Activated CD8-positive, alpha-beta memory T cell treated with anti-CD3 and anti-CD28 coated beads, Interleukin-2, amount 10 ng/mL, durations not matched to agents 7 days and 5 days (primary cell): ENCODE results near the gene KLHL12. TPM values are rescaled to one million over a fixed set of nuclear protein-coding genes. Genes with fewer than 3 reads are reported as not detected.

Experiments
- ATAC-seq: fragments of 150-1000 bp; cut with Tn5 transposase; one replicate; pipeline ENCODE4 v1.10.0; 2021; ENCODE audit warnings: moderate library complexity
- CTCF ChIA-PET: fragments of 350-600 bp; sonication (Branson Sonifier 250); formaldehyde crosslinking; loops from one replicate; lab custom pipeline; 2021; ENCODE audit warnings: antibody characterized with exemption; lab: Charles Lee
- DNase-seq: peaks from one replicate; pipeline ENCODE4 v3.0.0-alpha.2; 2020
- H3K27ac Mint-ChIP-seq: one replicate; pipeline ENCODE4 v1.8.0; 2021; ENCODE audit warnings: mild to moderate bottlenecking, mixed read lengths
- H3K27me3 Mint-ChIP-seq: one replicate; pipeline ENCODE4 v1.8.0; 2021; ENCODE audit warnings: mixed read lengths
- H3K36me3 Mint-ChIP-seq: one replicate; pipeline ENCODE4 v1.8.0; 2021; ENCODE audit warnings: mild to moderate bottlenecking, mixed read lengths
- H3K4me1 Mint-ChIP-seq: one replicate; pipeline ENCODE4 v1.8.0; 2021; ENCODE audit warnings: mixed read lengths
- H3K4me3 Mint-ChIP-seq: one replicate; pipeline ENCODE4 v1.8.0; 2021; ENCODE audit warnings: mild to moderate bottlenecking, moderate library complexity, mixed read lengths
- H3K9me3 Mint-ChIP-seq: one replicate; pipeline ENCODE4 v1.8.0; 2022; ENCODE audit warnings: low read depth, mixed read lengths
- total RNA-seq, 2 experiments: library from RNA; stranded (reverse); gene quantifications; one replicate each; pipeline ENCODE4 v1.2.3, GENCODE V29; 2021

The KLHL12 gene
- total RNA-seq, 2 experiments from 2014 or later = 30.8 to 32.7 TPM

DNA sequence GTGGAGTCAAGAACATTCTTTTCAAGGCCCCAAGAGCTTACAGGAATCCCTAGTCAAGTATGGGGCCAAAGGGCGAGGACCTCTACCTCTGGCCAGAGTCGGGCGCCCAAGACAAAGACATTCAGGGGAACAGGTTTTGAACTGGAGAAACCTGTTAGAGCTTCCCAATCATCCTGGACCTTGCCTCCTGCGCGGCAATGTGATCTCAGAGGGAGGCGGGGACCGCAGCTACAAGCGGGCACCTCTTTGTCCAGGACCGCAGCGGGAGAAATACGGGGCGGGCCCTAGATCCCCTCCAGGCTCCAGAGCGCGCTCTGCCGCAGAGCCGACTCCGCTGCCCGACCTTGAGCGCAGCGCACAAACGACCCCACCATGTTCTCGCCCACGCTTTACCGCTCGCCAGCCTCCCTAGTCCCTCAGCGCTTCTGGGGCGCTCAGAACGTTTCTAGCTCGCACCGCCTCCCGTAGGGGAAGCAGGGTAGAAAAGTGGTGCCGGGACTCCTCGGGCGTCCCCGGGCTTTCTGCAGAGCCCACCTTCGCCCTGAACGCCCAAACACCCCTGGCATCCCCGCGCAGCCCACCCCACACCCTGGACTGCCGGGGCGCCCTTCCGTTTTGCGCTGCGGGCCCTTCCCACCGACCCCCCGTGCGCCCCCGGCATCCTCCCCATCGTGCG is 66.2 kb downstream of the KLHL12 start:
- CTCF ChIA-PET = interaction anchor here (0.8 to 1.0 kb wide), 3 partner anchors 14 to 138 kb away, joined by 3 read pairs; no protein-coding TSS in a partner anchor
- ATAC-seq (peak; percentile 62), DNase-seq (peak; percentile 57)
- H3K27me3 Mint-ChIP-seq = peaks cover 60% of the 10 kb centered on the region
- peak overlapping the region; percentile 75 for H3K4me3 Mint-ChIP-seq
- H3K4me1 Mint-ChIP-seq = peaks cover 8% of the 10 kb centered on the region
- H3K9me3 Mint-ChIP-seq = no peaks in the 10 kb centered on the region
- H3K27ac Mint-ChIP-seq = no peak overlapping the region
- H3K36me3 Mint-ChIP-seq = no peaks in the 10 kb centered on the region

- CTCF ChIA-PET = interaction anchor here (1.0 to 1.5 kb wide), 2 partner anchors 108 to 139 kb away, joined by 3 read pairs; no protein-coding TSS in a partner anchor
- H3K36me3 Mint-ChIP-seq = no peaks in the 10 kb centered on the region
- no peaks in the 10 kb centered on the region for H3K9me3 Mint-ChIP-seq
- no peak for DNase-seq
- H3K27me3 Mint-ChIP-seq = peaks cover 41% of the 10 kb centered on the region
- ATAC-seq = no peak
- peaks cover 8% of the 10 kb centered on the region for H3K4me1 Mint-ChIP-seq
- H3K4me3 Mint-ChIP-seq = no peak overlapping the region
- no peak overlapping the region for H3K27ac Mint-ChIP-seq
Observed at GRCh38 chr1:202858789-202859414, 68.1 kb downstream of the KLHL12 start.

DNA sequence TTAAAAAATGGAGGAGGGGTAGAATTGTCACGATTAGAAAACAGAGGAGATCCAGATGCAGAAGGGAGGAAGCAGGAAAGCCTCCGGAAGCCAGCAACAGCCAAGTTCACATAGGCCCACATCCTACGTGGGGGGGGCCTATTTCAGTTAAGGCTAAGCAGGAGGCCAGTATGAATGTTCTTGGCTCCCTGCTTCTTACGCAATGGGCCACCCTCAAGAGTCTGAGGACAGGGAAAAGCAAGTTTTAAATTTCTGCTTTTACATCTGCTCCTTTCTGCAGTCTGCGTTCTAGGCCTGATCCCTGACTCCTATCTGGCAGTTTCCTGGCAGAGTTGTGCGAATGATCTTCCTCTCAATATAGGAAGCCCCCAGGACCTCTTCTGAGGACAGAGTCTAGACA is 68.7 kb downstream of the KLHL12 start:
- no peak overlapping the region for H3K4me3 Mint-ChIP-seq
- DNase-seq = no peak
- CTCF ChIA-PET = interaction anchor here (1.0 to 1.5 kb wide), 2 partner anchors 107 to 138 kb away, joined by 3 read pairs; no protein-coding TSS in a partner anchor

GRCh38 chr1:202857136-202857610 is 69.9 kb downstream of the KLHL12 start:
- H3K27ac Mint-ChIP-seq = no peak overlapping the region
- no peak overlapping the region for H3K4me3 Mint-ChIP-seq

More for the DNA sequence above, 68.7 kb downstream of the KLHL12 start:
- no peak overlapping the region for H3K27ac Mint-ChIP-seq
- H3K36me3 Mint-ChIP-seq = no peaks in the 10 kb centered on the region
- peaks cover 8% of the 10 kb centered on the region for H3K4me1 Mint-ChIP-seq
- no peak for ATAC-seq
- no peaks in the 10 kb centered on the region for H3K9me3 Mint-ChIP-seq
- H3K27me3 Mint-ChIP-seq = peaks cover 36% of the 10 kb centered on the region

DNA sequence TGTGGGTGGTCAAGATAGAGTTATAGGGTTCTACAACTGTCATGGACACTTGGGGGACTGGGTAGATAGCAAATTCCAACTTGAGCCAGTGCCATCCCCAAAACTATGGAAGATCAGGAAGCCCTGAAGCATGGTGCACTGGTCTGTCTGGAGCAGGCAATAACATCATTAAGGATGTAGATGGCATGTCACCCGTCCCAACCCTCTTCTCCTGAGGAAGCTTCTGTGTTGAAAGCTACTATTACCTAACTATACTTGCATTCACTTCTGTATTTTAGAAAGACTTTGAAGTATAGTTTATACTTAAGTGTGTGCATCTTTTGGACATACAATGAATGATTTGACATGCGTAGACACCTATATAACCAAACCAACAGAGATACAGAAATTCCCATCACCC is 71.0 kb downstream of the KLHL12 start:
- no peak for DNase-seq
- Mint-ChIP-seq H3K27ac (no peak overlapping the region), H3K4me3 (no peak overlapping the region), H3K4me1 (peaks cover 5% of the 10 kb centered on the region), H3K36me3 (no peaks in the 10 kb centered on the region), H3K9me3 (no peaks in the 10 kb centered on the region), H3K27me3 (peaks cover 15% of the 10 kb centered on the region)
- CTCF ChIA-PET = no interaction called here
- no peak for ATAC-seq

More at GRCh38 chr1:202857136-202857610, 69.9 kb downstream of the KLHL12 start:
- Mint-ChIP-seq H3K27me3 (peaks cover 25% of the 10 kb centered on the region), H3K9me3 (no peaks in the 10 kb centered on the region), H3K36me3 (no peaks in the 10 kb centered on the region), H3K4me1 (peaks cover 10% of the 10 kb centered on the region)
- CTCF ChIA-PET = no interaction called here
- ATAC-seq (no peak), DNase-seq (no peak)

- CTCF ChIA-PET = interaction anchor here (1.1 kb wide), 1 partner anchor 52 kb away, joined by 3 read pairs; no protein-coding TSS in a partner anchor
- Mint-ChIP-seq H3K4me1 (peaks cover 5% of the 10 kb centered on the region), H3K9me3 (no peaks in the 10 kb centered on the region), H3K4me3 (no peak overlapping the region), H3K27ac (no peak overlapping the region), H3K36me3 (no peaks in the 10 kb centered on the region), H3K27me3 (peaks cover 6% of the 10 kb centered on the region)
- ATAC-seq (no peak), DNase-seq (no peak)
Observed at GRCh38 chr1:202854787-202855186, 72.2 kb downstream of the KLHL12 start.

DNA sequence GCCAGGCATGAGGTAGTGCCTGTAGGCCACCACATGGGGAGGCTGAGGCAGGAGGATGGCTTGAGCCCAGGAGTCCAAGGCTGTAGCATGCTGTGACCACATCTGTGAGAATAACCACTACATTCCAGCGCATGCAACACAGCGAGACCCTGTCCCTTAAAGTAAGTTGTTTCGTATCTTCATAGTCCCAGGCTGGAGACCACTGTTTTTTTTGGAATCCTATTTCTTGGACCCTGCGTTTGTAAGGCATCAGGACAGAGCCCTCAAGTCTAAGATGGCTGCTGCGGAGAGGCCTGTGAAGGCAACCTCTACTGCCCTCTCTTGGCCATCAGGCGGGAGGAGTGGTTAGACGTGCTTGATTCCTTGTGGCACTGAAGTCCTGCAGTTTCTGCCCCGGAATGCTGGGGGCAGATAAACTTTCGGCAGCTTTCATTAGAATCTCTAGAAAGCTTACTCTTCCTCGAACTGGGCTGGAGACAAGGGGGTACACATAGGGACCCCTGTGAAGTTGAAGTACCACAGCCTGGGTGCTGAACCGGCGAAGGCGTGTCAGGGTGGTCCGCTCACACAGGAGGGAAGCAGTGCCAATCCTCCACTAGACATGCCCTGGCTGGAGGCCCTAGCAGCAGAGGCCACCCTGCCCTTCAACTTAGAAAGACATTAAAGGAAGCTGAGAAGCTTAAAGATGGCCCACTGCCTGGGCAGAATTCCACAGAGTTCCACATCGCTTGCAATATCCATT is 74.7 kb downstream of the KLHL12 start:
- H3K4me1 Mint-ChIP-seq = peaks cover 12% of the 10 kb centered on the region
- ATAC-seq (peak; percentile 91), DNase-seq (peak; percentile 70)
- H3K27ac Mint-ChIP-seq = no peak overlapping the region
- CTCF ChIA-PET = interaction anchor here (0.5 to 5.7 kb wide), 13 partner anchors 11 to 156 kb away, joined by 3 to 26 read pairs (median 4); no protein-coding TSS in a partner anchor
- H3K4me3 Mint-ChIP-seq = no peak overlapping the region
- H3K36me3 Mint-ChIP-seq = no peaks in the 10 kb centered on the region
- no peaks in the 10 kb centered on the region for H3K27me3 Mint-ChIP-seq
- H3K9me3 Mint-ChIP-seq = no peaks in the 10 kb centered on the region

DNA sequence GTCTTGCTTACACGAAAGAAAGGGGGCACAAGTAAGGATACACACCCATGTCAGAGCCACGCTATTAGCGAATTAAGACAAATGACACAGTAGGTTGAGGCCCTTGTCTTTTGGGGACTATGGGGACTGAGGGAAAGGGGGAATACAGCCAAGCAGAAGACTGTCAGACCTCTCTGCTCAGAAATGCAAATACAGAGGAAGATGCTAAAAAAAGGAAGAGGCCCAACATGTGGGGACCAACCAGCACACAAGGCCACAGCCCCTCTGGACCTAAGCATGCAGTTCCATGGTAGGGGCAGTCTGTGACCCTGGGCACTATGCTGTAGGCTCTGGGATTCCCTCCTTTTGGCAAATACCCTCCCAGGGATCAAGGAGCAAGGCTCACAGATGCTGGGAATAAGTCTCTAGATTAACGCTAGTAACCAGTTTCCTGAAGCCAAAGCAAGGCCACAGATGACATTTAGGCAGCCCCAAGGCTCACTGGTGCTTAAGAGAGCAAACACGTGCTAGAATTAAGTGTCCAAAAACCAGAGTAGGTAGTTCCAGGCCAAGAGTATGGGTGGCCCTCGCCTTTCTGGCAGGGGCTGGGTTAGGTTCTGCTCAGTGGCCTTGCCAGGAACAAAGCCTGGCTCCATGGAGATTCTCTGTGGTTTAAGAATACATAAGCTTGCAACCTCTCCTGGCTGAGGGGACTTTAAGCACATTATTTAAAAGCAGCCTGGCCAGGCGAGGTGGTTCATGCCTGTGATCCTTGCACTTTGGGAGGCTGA is 76.3 kb downstream of the KLHL12 start:
- CTCF ChIA-PET = interaction anchor here (0.8 to 5.7 kb wide), 6 partner anchors 9 to 154 kb away, joined by 3 to 26 read pairs (median 3); no protein-coding TSS in a partner anchor
- peaks cover 12% of the 10 kb centered on the region for H3K4me1 Mint-ChIP-seq

DNA sequence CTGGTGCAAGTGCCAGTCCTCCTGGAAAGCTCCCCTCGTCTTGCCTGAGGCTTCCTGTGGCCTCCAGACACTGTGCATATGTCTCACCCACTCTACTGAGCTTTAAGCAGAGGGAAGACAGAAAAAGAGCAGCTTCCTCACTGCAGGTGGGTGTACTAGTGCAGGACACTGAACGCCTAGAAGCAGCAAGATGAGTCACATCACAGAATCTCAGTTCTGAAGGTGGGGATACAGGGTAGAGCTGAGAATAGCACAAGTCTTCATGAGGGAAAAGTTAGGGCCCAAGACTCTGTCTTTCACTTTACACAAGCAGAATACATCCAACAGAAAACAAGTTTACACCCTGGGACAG is 78.9 kb downstream of the KLHL12 start:
- H3K27ac Mint-ChIP-seq = no peak overlapping the region
- no peaks in the 10 kb centered on the region for H3K9me3 Mint-ChIP-seq
- no peaks in the 10 kb centered on the region for H3K36me3 Mint-ChIP-seq
- H3K4me3 Mint-ChIP-seq = no peak overlapping the region
- no peak for DNase-seq
- CTCF ChIA-PET = no interaction called here
- peaks cover 12% of the 10 kb centered on the region for H3K4me1 Mint-ChIP-seq
- ATAC-seq = no peak
- H3K27me3 Mint-ChIP-seq = no peaks in the 10 kb centered on the region

More for the DNA sequence above, 76.3 kb downstream of the KLHL12 start:
- H3K27me3 Mint-ChIP-seq = no peaks in the 10 kb centered on the region
- H3K36me3 Mint-ChIP-seq = no peaks in the 10 kb centered on the region
- DNase-seq (no peak), ATAC-seq (no peak)
- no peak overlapping the region for H3K27ac Mint-ChIP-seq
- H3K9me3 Mint-ChIP-seq = no peaks in the 10 kb centered on the region
- H3K4me3 Mint-ChIP-seq = no peak overlapping the region

- DNase-seq (no peak), ATAC-seq (no peak)
- Mint-ChIP-seq H3K4me1 (peaks cover 6% of the 10 kb centered on the region), H3K36me3 (no peaks in the 10 kb centered on the region), H3K9me3 (no peaks in the 10 kb centered on the region), H3K4me3 (no peak overlapping the region), H3K27ac (no peak overlapping the region), H3K27me3 (no peaks in the 10 kb centered on the region)
- CTCF ChIA-PET = interaction anchor here (0.6 to 0.8 kb wide), 2 partner anchors 15 to 154 kb away, joined by 3 to 4 read pairs; no protein-coding TSS in a partner anchor
Observed at GRCh38 chr1:202844935-202845334, 82.1 kb downstream of the KLHL12 start.

GRCh38 chr1:202844259-202844658 is 82.8 kb downstream of the KLHL12 start:
- Mint-ChIP-seq H3K4me1 (peaks cover 6% of the 10 kb centered on the region), H3K27me3 (no peaks in the 10 kb centered on the region), H3K27ac (no peak overlapping the region), H3K9me3 (no peaks in the 10 kb centered on the region), H3K36me3 (no peaks in the 10 kb centered on the region), H3K4me3 (no peak overlapping the region)
- DNase-seq = no peak
- ATAC-seq = no peak
- CTCF ChIA-PET = no interaction called here

DNA sequence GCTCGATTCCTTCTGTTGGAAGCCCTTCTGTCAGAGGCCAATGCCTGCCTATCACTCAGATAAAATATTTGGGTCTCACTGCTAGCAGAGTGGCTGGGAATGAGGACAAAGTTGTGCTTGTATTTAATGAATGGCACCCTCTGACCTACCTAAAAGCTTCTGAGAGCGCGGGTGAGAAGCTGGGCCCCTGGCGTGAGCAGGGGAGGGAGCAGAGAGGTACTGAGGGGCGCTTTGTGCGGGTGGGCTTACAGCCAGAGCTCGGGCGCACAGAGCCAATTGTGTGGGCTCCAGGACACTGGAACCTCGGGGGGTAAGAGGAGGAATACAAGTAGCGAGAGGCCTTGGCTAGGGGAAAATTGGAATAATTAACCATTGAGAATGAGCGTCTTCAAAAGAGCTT is 84.0 kb downstream of the KLHL12 start:
- H3K27me3 Mint-ChIP-seq = no peaks in the 10 kb centered on the region
- CTCF ChIA-PET = interaction anchor here (0.5 kb wide), 1 partner anchor 54 kb away, joined by 3 read pairs; no protein-coding TSS in a partner anchor
- DNase-seq = no peak
- no peak overlapping the region for H3K4me3 Mint-ChIP-seq
- no peaks in the 10 kb centered on the region for H3K36me3 Mint-ChIP-seq
- H3K27ac Mint-ChIP-seq = no peak overlapping the region
- peaks cover 3% of the 10 kb centered on the region for H3K4me1 Mint-ChIP-seq
- H3K9me3 Mint-ChIP-seq = no peaks in the 10 kb centered on the region
- ATAC-seq = no peak
